Activated CD4-positive, alpha-beta memory T cell treated with anti-CD3 and anti-CD28 coated beads, Interleukin-2, amount 10 ng/mL, durations not matched to agents 7 days and 5 days (primary cell): ENCODE results near the gene PRR11. TPM values are rescaled to one million over a fixed set of nuclear protein-coding genes. Genes with fewer than 3 reads are reported as not detected.
A peak's percentile ranks its signal among the peaks of the same experiment; 100 is the strongest.
"Not testable (repeated sequence)": the region's sequence is repeated elsewhere in the genome, so short reads cannot be mapped to it uniquely, and the experiment has no call there.

Experiments used
- CTCF ChIA-PET: fragments of 350-600 bp; sonication (Branson Sonifier 250); formaldehyde crosslinking; loops from one replicate; lab custom pipeline; 2021; ENCODE audit warnings: antibody characterized with exemption, inconsistent platforms; lab: Charles Lee
- POLR2A ChIA-PET: fragments of 350-600 bp; sonication (Branson Sonifier 250); formaldehyde crosslinking; loops from one replicate; lab custom pipeline; 2021; ENCODE audit warnings: antibody characterized with exemption; lab: Charles Lee
- DNase-seq: peaks from one replicate; pipeline ENCODE4 v3.0.0-alpha.2; 2020
- H3K27ac Mint-ChIP-seq: one replicate; pipeline ENCODE4 v1.8.0; 2021; ENCODE audit warnings: mild to moderate bottlenecking, mixed read lengths
- H3K27me3 Mint-ChIP-seq: one replicate; pipeline ENCODE4 v1.8.0; 2021; ENCODE audit warnings: mixed read lengths
- H3K36me3 Mint-ChIP-seq: one replicate; pipeline ENCODE4 v1.8.0; 2021; ENCODE audit warnings: low read depth, mixed read lengths
- H3K4me1 Mint-ChIP-seq: one replicate; pipeline ENCODE4 v1.8.0; 2021; ENCODE audit warnings: mixed read lengths
- H3K4me3 Mint-ChIP-seq: one replicate; pipeline ENCODE4 v1.8.0; 2021; ENCODE audit warnings: mild to moderate bottlenecking, mixed read lengths
- H3K9me3 Mint-ChIP-seq: one replicate; pipeline ENCODE4 v1.8.0; 2021; ENCODE audit warnings: mixed read lengths
- total RNA-seq, 2 experiments: library from RNA; stranded (reverse); gene quantifications; one replicate each; pipeline ENCODE4 v1.2.3, GENCODE V29; 2021

The PRR11 gene
- total RNA-seq, 2 experiments from 2014 or later: 68.2 to 70.6 TPM

DNA sequence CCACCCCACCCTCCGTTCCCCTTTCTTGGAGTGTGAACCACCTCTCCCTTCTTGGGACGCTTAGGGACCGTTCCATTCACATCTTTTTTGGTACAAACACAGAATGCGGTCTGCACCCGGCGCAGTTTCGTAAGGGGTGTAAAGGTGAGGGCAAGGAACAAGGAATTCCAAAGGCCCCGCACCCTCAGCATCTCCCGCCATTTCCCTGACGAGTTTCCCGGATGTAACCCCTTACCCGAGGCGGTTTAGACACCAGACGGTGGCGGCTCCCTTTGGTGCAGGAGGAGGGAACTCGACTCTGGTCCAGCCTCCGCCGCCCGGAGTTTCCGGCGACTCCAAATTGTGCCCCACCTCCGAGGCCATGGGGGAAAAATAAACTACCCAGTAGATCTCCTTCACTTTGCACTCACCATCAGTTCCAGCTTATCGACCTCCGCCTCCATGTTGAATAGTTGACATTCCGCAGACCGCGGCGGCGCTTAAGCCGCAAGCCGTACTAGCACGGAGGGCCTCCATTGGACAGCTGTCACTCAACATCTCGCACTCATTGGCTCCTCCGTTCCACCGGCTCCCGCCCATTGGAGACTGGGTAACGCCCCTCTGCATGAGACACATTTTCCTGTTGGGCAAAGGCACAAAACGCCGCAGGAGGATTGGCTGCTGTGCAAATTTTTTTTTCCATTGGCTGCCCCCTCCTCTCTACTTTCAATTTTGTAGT, 666 bp upstream of the PRR11 start, which contains the start of gene SKA2:
TSS of gene SKA2 (minus strand) at position 466 of the 718 bp plus-strand sequence. CDS start at position 443, 23 bp downstream.
- H3K27ac Mint-ChIP-seq: no peak within 1 kb of the TSS
- ChIA-PET POLR2A (interaction anchor here (0.5 to 11.5 kb wide), 31 partner anchors 8 to 1148 kb away, joined by 3 to 134 read pairs (median 4); partner anchors contain the start of genes CLTC, GDPD1, PTRH2 and RAD51C), CTCF (interaction anchor here (1.0 to 1.4 kb wide), 4 partner anchors 9 to 55 kb away, joined by 5 to 8 read pairs (median 7); partner anchors contain the start of genes SMG8 and TRIM37)
- peaks cover 62% of the 10 kb centered on the region for H3K4me1 Mint-ChIP-seq
- H3K27me3 Mint-ChIP-seq: no peaks in the 10 kb centered on the region
- no peaks in the 10 kb centered on the region for H3K9me3 Mint-ChIP-seq
- DNase-seq: peak; percentile 98
- H3K36me3 Mint-ChIP-seq: peaks cover 42% of the 10 kb centered on the region
- no peak within 1 kb of the TSS for H3K4me3 Mint-ChIP-seq

DNA sequence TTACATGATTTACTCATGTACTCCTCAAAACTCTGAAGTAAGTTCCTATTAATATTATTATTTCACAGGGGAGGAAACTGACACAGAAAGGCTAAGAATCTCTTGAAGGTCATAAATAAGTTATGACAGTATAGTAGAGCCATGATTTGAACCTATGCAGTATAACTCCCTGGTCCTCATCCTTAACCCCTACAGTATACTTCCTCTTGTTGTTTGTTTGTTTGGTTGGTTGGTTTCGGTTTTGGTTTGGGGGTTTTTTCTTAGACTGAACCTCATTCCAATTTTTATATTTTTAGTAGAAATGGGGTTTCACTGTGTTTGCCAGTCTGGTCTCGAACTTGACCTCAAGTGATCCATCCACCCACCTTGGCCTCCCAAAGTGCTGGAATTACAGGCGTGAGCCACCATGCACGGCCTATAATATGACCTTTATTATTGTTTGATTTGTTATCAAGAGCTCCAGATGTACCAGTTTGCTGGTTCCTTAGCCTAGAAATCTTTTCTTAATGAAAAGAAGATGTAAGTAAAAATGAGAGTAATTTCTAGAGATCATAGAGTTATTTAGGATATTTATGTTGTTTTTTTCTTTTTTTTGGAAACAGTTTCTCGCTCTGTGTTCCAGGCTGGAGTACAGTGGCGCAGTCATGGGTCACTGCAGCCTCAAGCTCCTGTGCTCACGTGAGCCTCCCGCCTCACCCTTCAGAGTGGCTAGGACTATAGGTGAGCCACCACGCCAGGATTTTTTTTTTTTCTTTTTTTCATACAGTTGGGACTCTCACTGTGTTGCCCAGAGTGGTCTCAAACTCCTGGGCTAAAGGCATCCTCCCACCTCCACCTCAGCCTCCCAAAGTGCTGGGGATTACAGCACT, 4.8 kb downstream of the PRR11 start:
- Mint-ChIP-seq H3K4me3 (peak overlapping the region; percentile 52), H3K4me1 (peaks cover 52% of the 10 kb centered on the region)

DNA sequence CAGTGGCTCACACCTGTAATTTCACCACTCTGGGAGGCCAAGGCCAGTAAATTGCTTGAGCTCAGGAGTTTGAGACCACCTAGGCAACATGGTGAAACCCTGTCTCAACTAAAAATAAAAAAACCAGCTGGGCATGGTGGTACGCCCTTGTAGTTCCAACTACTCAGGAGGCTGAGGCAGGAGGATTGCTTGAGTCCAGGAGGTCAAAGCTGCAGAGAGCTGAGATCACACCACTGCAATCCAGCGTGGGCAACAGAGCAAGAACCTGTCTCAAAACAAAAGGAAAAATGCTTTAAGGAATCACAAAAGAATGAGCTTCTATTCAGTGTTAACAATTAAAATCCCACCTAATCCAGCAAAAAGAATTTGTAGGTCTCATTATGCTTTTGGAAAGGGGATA, 5.9 kb downstream of the PRR11 start:
- Mint-ChIP-seq H3K27ac (no peak overlapping the region), H3K9me3 (no peaks in the 10 kb centered on the region), H3K27me3 (no peaks in the 10 kb centered on the region), H3K4me3 (no peak overlapping the region), H3K36me3 (peaks cover 41% of the 10 kb centered on the region), H3K4me1 (peaks cover 58% of the 10 kb centered on the region)
- POLR2A ChIA-PET: interaction anchor here (0.7 to 3.2 kb wide), 3 partner anchors 49 to 530 kb away, joined by 3 to 8 read pairs (median 4); partner anchors contain the start of genes RAD51C and SMG8
- CTCF ChIA-PET: no interaction called here
- no peak for DNase-seq

More for the DNA sequence above, 4.8 kb downstream of the PRR11 start:
- no peaks in the 10 kb centered on the region for H3K9me3 Mint-ChIP-seq
- peaks cover 41% of the 10 kb centered on the region for H3K36me3 Mint-ChIP-seq
- ChIA-PET CTCF (no interaction called here), POLR2A (interaction anchor here (0.6 to 3.2 kb wide), 3 partner anchors 50 to 60 kb away, joined by 3 to 8 read pairs (median 3); partner anchors contain the start of genes GDPD1, SMG8 and TRIM37)
- DNase-seq: no peak
- H3K27ac Mint-ChIP-seq: peak overlapping the region; percentile 79
- no peaks in the 10 kb centered on the region for H3K27me3 Mint-ChIP-seq

DNA sequence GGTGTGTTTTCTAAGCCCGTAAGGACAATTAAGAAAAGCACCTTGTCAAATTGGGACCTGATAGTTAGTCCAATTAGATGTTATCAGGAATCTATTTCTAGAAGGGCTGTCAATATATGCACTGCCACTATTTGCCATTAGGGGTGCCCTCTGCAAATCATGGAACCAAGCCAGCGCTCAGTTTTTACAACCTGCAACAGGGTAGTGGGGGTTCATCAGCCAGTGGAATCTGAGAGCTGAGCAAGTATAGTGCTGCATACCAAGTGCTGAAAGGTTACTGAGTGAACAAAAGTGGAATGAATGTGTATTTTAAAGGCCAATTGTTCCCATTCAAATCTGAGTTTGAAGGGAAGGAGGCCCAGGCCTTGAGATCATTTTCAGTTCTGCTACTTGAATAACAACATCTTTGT, 10.4 kb downstream of the PRR11 start:
- ChIA-PET CTCF (interaction anchor here (0.5 to 2.2 kb wide), 4 partner anchors 10 to 221 kb away, joined by 3 to 7 read pairs (median 3); partner anchors contain the start of genes GDPD1, PRR11 and SKA2), POLR2A (interaction anchor here (1.4 kb wide), 1 partner anchor 11 kb away, joined by 4 read pairs; the partner anchor contains the start of genes PRR11 and SKA2)
- H3K4me3 Mint-ChIP-seq: no peak overlapping the region
- peak overlapping the region; percentile 63 for H3K27ac Mint-ChIP-seq
- peaks cover 29% of the 10 kb centered on the region for H3K4me1 Mint-ChIP-seq
- no peaks in the 10 kb centered on the region for H3K9me3 Mint-ChIP-seq
- peaks cover 27% of the 10 kb centered on the region for H3K36me3 Mint-ChIP-seq
- DNase-seq: peak; percentile 50
- no peaks in the 10 kb centered on the region for H3K27me3 Mint-ChIP-seq

DNA sequence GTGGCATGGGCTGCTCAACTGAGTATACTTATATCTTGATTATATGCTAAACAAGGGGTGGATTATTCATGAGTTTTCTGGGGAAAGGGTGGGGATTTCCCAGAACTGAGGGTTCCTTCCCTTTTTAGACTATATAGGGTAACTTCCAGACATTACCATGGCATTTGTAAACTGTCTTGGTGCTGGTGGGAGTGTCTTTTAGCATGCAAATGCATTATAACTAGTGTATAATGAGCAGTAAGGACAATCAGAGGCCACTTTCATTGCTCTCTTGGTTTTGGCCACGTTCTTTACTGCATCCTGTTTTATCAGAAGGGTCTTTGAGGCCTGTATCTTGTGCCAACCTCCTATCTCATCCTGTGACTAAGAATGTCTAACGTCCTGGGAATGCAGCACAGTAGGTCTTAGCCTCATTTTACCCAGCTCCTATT, 12.0 kb downstream of the PRR11 start:
- Mint-ChIP-seq H3K4me1 (peaks cover 19% of the 10 kb centered on the region), H3K27me3 (no peaks in the 10 kb centered on the region), H3K4me3 (no peak overlapping the region), H3K9me3 (no peaks in the 10 kb centered on the region), H3K36me3 (peaks cover 25% of the 10 kb centered on the region), H3K27ac (no peak overlapping the region)
- ChIA-PET POLR2A (no interaction called here), CTCF (no interaction called here)
- DNase-seq: no peak

DNA sequence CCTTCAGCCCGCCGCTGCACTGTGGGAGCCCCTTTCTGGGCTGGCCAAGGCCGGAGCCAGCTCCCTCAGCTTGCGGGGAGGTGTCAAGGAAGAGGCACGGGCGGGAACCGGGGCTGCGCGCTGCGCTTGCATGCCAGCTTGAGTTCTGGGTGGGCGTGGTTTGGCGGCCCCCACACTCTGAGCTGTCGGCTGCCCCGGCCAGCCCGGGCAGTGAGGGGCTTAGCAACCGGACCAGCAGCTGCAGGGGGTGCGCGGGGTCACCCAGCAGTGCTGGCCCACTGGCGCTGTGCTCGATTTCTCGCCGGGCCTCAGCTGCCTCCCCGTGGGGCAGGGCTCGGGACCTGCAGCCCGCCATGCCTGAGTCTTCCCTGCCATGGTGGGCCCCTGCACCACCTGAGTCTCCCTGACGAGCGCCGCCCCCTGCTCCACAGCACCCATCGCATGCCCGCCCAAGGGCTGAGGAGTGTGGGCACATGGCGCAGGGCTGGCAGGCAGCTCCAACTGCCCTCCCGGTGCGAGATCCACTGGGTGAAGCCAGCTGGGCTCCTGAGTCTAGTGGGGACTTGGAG, 17.0 kb downstream of the PRR11 start:
- CTCF ChIA-PET: interaction anchor here (0.5 kb wide), 1 partner anchor 254 kb away, joined by 3 read pairs; no protein-coding TSS in a partner anchor

DNA sequence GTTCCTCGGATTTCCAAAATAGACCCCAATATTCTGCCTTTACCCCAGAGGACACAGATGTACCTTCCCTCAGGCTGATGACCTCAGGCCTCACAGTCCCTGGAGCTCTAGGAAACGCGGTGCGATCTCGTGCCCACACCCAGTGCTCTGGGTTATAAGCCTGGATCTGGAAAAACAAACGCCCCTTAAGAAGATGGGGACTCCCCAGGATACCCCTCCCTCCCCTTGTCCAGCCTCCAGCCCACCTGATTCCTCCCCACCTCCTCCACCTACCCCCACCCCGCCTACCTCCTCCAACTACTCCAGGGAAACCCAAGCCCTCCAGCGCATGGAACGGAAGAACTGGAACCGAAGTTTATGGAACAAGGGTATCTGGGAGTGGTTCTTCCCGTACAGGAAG, 19.1 kb downstream of the PRR11 start:
- peaks cover 4% of the 10 kb centered on the region for H3K4me1 Mint-ChIP-seq
- H3K36me3 Mint-ChIP-seq: peaks cover 50% of the 10 kb centered on the region
- DNase-seq: no peak
- H3K9me3 Mint-ChIP-seq: no peaks in the 10 kb centered on the region
- no peak overlapping the region for H3K4me3 Mint-ChIP-seq
- no peaks in the 10 kb centered on the region for H3K27me3 Mint-ChIP-seq
- H3K27ac Mint-ChIP-seq: no peak overlapping the region
- POLR2A ChIA-PET: no interaction called here
- CTCF ChIA-PET: no interaction called here

More for the DNA sequence above, 17.0 kb downstream of the PRR11 start:
- no peak for DNase-seq
- H3K9me3 Mint-ChIP-seq: no peaks in the 10 kb centered on the region
- peaks cover 48% of the 10 kb centered on the region for H3K36me3 Mint-ChIP-seq
- no peak overlapping the region for H3K4me3 Mint-ChIP-seq
- H3K4me1 Mint-ChIP-seq: peaks cover 9% of the 10 kb centered on the region
- no peaks in the 10 kb centered on the region for H3K27me3 Mint-ChIP-seq
- POLR2A ChIA-PET: interaction anchor here (1.2 to 1.7 kb wide), 3 partner anchors 8 to 38 kb away, joined by 3 to 4 read pairs (median 3); partner anchors contain the start of gene PRR11
- H3K27ac Mint-ChIP-seq: no peak overlapping the region

DNA sequence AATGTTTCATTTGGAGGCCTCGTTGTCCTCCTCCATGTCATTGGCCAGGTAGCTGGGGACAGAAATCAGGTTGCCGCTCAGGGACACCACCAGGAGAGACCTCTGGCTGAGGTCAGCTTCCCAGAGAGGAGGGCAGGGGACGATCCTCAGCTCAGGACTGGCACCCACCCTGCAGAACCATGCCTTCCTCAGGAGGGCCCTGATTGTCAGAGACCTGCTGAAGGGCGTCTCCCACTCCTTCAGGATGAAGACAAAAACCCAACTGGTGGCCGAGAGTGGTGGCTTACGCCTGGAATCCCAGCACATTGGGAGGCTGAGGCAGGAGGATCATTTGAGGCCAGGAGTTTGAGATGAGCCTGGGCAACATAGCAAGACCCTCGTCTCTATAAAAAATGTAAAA, 19.5 kb downstream of the PRR11 start:
- Mint-ChIP-seq H3K4me3 (no peak overlapping the region), H3K36me3 (peaks cover 53% of the 10 kb centered on the region), H3K4me1 (peaks cover 4% of the 10 kb centered on the region), H3K9me3 (no peaks in the 10 kb centered on the region), H3K27me3 (no peaks in the 10 kb centered on the region), H3K27ac (no peak overlapping the region)
- ChIA-PET POLR2A (no interaction called here), CTCF (no interaction called here)
- no peak for DNase-seq

DNA sequence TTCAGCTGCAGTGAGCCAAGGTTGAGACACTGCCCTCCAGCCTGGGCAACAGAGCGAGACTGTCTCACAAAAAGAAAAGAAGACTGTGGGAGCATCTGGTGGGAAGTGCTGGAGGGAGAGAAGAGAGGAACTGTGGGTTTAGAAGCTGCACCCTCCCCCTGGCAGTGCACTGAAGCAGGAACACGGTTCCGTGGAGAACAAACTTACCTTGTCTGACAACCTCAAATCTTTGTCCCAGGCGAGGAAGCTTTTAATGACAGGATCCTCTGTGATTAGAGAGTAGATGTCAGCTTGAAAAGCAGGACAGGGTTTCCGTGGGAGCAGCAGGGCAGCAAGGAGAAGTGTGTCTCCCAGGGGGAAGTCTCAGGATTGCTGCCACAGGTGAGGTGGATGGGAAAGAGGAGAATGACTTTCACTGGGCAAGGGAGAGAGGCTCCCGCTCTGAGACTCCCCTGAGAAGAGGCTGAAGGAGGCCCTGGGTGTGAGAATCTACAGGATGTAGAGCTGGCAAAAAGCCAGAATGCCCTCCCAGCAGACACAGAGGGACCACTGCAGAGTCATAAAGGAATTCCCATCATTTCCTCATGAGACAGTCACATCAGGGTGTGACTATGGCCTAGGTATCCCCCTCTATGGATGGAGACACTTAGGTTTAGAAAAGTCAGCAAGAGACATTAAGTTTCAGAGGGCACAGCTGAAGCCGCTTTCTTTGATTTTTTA, 22.9 kb downstream of the PRR11 start:
- Mint-ChIP-seq H3K27ac (no peak overlapping the region), H3K27me3 (no peaks in the 10 kb centered on the region), H3K4me1 (no peaks in the 10 kb centered on the region), H3K9me3 (no peaks in the 10 kb centered on the region), H3K4me3 (no peak overlapping the region), H3K36me3 (peaks cover 58% of the 10 kb centered on the region)
- no peak for DNase-seq
- CTCF ChIA-PET: no interaction called here
- POLR2A ChIA-PET: no interaction called here

DNA sequence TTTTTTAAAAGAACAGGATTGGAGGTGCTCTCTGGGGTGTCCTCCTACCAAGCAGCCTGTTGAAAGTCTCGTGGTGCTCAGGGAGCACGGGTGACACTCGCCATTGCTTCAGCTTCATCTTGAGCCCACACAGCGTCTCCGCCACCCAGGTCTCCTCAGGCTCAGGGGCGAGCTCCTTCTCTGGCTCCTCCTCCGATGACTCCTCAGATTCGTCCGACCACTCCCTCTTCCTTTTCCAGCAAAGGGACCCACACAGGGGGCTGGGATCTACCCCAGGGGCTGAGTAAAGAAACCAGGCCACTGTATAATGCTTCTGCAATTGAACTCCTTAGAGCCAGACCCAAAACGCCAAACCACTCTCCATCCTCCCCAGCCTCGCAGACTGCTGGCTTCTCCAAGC, 24.1 kb downstream of the PRR11 start:
- H3K9me3 Mint-ChIP-seq, H3K4me3 Mint-ChIP-seq, H3K27ac Mint-ChIP-seq, CTCF ChIA-PET, H3K27me3 Mint-ChIP-seq, H3K4me1 Mint-ChIP-seq, DNase-seq, POLR2A ChIA-PET: not testable (repeated sequence)
- H3K36me3 Mint-ChIP-seq: peaks cover 52% of the 10 kb centered on the region

DNA sequence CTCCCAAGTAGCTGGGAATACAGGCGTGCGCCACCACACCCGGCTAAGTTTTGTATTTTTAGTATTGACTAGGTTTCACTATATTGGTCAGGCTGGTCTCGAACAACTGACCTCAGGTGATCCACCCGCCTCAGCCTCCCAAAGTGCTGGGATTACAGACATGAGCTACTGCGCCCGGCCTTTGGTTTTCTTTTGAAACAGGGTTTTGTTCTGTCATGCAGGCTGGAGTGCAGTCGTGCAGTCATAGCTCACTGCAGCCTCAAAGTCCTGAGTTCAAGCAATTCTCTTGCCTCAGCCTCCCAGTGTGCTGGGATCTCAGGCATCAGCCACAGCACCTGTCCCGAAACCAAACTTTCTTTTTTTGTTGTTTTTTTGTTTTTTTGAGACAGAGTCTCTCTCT, 25.1 kb downstream of the PRR11 start:
- H3K4me3 Mint-ChIP-seq: no peak overlapping the region
- DNase-seq: no peak
- no peak overlapping the region for H3K27ac Mint-ChIP-seq
- H3K27me3 Mint-ChIP-seq: no peaks in the 10 kb centered on the region
- no peaks in the 10 kb centered on the region for H3K9me3 Mint-ChIP-seq
- ChIA-PET POLR2A (no interaction called here), CTCF (no interaction called here)
- no peaks in the 10 kb centered on the region for H3K4me1 Mint-ChIP-seq
- H3K36me3 Mint-ChIP-seq: peaks cover 59% of the 10 kb centered on the region

DNA sequence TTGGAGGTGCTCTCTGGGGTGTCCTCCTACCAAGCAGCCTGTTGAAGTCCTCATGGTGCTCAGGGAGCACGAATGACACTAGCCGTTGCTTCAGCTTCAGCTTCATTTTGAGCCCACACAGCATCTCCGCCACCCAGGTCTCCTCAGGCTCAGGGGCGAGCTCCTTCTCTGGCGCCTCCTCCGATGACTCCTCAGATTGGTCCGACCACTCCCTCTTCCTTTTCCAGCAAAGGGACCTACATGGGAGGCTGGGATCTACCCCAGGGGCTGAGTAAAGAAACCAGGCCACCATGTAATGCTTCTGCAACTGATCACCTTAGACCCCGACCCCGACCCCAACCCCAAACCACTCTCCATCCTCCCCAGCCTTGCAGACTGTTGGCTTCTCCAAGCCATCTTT, 25.9 kb downstream of the PRR11 start:
- POLR2A ChIA-PET: no interaction called here
- CTCF ChIA-PET: no interaction called here
- no peak overlapping the region for H3K4me3 Mint-ChIP-seq

More for the DNA sequence above, 25.9 kb downstream of the PRR11 start:
- Mint-ChIP-seq H3K9me3 (no peaks in the 10 kb centered on the region), H3K27me3 (no peaks in the 10 kb centered on the region), H3K4me1 (no peaks in the 10 kb centered on the region), H3K27ac (no peak overlapping the region), H3K36me3 (peaks cover 63% of the 10 kb centered on the region)
- no peak for DNase-seq
